Measurements from ENCODE around the gene ZNF853.

- TF ChIP-seq CTCF (IDR thresholded peaks at IDR 0.05; ENCODE audit: insufficient read depth, low read depth, low read length): no peak
- TF ChIP-seq EZH2 (IDR thresholded peaks at IDR 0.05; ENCODE audit: insufficient read depth, low read length): no peak
These were observed 37.9 kb upstream of the ZNF853 start, which contains the start of gene ZDHHC4 for GRCh38 chr7:6577369-6578113.

Data from astrocyte (in vitro differentiated cells and primary cell).